SU-DHL-6 (cell line): ENCODE data around the gene FHAD1.

ENCODE experiments used
- EZH2phosphoT487 ChIP-seq: fragments of 200-600 bp; sonication (generic), shearing (Covaris generic); conservative IDR thresholded peaks from 2 replicates; pipeline ENCODE4 v1.6.1; 2018; ENCODE audit warnings: mild to moderate bottlenecking, antibody characterized with exemption, low read length, moderate library complexity, mixed read lengths
- TF ChIP-seq, protein P1 (sequence below): fragments of 200-600 bp; sonication (generic); IDR thresholded peaks from one replicate; pipeline ENCODE4 v1.5.1; 2017; ENCODE audit warnings: antibody characterized with exemption, mild to moderate bottlenecking, low read length, moderate library complexity; ENCODE audit not compliant: insufficient read depth, poor library complexity, severe bottlenecking

DNA sequence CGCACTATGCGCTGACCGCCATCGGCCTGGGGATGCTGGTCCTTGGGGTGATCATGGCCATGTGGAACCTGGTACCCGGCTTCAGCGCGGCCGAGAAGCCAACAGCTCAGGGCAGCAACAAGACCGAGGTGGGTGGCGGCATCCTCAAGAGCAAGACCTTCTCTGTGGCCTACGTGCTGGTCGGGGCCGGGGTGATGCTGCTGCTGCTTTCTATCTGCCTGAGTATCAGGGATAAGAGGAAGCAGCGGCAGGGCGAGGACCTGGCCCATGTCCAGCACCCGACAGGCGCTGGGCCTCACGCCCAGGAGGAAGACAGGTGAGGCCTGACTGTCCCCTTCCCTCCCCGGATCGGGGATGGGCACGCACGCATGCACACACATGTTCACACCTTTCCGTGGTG, 31.9 kb upstream of the FHAD1 start:
- TF ChIP-seq, protein P1, sequence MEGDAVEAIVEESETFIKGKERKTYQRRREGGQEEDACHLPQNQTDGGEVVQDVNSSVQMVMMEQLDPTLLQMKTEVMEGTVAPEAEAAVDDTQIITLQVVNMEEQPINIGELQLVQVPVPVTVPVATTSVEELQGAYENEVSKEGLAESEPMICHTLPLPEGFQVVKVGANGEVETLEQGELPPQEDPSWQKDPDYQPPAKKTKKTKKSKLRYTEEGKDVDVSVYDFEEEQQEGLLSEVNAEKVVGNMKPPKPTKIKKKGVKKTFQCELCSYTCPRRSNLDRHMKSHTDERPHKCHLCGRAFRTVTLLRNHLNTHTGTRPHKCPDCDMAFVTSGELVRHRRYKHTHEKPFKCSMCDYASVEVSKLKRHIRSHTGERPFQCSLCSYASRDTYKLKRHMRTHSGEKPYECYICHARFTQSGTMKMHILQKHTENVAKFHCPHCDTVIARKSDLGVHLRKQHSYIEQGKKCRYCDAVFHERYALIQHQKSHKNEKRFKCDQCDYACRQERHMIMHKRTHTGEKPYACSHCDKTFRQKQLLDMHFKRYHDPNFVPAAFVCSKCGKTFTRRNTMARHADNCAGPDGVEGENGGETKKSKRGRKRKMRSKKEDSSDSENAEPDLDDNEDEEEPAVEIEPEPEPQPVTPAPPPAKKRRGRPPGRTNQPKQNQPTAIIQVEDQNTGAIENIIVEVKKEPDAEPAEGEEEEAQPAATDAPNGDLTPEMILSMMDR: no peak
- TF ChIP-seq EZH2phosphoT487: no peak
